GM18505 (cell line): Measurements from ENCODE around the gene RHOBTB3.
"Not testable (repeated sequence)": the region's sequence is repeated elsewhere in the genome, so short reads cannot be mapped to it uniquely, and the experiment has no call there.

Source experiments
- ATAC-seq: cut with Tn5 transposase; IDR thresholded peaks from one replicate; pipeline ENCODE4 v1.9.1; 2021; ENCODE audit not compliant: unreplicated experiment
- POLR2A ChIP-seq: IDR thresholded peaks from 4 replicates; pipeline ENCODE4 v1.6.1; 2011; ENCODE audit warnings: borderline replicate concordance; ENCODE audit not compliant: insufficient read depth, insufficient read length; ENCODE audit errors: extremely low read depth

The RHOBTB3 gene

DNA sequence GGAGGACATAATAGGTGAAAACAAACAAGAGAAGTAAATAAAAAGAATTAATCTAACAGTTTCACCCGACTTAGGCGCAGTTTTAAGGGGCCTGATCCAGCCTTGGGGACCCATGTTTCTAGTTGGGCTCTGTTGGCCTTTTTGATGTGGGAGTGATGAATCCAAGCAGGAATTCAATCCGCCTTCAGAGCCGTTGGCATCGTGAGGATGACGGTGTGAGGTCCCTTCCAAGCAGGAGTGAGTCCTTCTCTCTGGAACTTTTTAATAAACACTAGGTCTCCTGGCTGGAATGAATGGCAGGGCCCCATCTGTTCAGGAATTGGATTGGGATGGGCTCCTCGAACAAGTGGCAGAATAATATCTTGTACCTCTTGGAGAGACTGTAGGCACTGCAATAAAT is 22.3 kb upstream of the RHOBTB3 start:
- no peak for ATAC-seq
- no peak for TF ChIP-seq POLR2A

DNA sequence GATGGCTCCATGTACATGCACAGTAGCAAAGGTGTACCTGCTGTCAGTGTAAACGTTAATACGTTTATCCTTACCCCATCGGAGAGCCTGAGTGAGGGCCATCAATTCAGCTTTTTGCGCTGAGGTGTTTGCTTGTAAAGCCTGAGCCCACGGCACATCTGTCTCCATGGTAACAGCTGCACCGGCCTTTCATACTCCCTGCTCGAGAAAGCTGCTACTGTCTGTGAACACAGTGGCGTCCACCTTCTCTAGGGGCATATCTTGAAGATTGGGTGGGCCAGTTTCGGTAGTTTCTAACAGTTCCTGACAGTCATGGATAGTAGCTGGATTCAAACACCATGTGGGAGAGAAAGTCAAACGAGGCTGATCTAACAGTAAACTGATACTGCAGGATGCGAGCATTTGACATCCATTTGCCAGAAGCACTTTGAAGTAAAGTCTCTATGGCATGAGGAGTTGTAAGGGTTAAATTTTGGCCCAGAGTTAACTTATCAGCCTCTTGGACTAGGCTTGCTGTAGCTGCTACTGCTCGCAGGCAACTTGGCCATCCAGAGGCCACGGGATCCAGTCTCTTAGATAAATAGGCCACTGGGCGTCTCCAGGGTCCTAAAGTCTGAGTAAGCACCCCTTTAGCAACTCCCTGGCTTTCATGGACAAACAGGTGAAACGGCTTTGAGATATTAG is 21.0 kb upstream of the RHOBTB3 start:
- TF ChIP-seq POLR2A, result no peak
- no peak for ATAC-seq

DNA sequence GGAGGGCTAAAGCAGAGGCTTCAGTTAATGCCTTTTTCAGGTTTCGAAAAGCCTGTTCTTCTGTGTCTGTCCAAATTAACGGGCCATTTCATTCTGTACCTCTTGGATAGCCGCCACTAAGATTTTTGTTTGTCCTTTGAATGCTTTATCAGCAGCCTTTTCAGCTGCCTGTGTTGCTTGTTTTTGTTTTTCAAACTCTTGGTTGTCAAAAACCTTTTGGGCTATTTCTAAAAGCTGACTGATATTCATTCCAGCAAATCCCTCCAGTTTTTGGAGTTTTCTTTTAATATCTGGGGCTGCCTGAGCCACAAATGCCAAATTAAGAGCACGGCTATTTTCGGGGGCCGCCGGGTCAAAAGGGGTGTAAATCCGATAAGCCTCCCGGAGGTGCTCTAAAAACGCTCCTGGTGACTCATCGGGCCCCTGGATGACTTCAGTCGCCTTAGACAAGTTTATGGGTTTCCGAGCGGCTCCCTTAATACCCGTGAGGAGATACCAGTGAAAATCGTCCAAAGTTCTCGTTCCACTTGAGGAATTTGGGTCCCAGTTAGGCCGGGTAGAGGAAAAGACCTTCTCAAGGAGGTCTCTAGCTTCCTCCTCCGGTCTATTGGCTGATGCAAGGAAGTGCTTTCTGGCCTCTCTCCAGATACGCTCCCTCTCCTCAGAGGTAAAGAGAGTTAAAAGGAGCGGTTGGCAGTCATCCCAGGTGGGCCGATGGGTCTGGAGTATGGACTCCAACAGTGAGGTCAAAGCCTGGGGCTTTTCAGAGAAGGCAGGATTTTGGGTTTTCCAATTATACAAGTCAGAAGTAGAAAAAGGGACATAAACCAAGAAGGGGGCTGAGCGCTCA is 20.3 kb upstream of the RHOBTB3 start:
- not testable (repeated sequence) for ATAC-seq

DNA sequence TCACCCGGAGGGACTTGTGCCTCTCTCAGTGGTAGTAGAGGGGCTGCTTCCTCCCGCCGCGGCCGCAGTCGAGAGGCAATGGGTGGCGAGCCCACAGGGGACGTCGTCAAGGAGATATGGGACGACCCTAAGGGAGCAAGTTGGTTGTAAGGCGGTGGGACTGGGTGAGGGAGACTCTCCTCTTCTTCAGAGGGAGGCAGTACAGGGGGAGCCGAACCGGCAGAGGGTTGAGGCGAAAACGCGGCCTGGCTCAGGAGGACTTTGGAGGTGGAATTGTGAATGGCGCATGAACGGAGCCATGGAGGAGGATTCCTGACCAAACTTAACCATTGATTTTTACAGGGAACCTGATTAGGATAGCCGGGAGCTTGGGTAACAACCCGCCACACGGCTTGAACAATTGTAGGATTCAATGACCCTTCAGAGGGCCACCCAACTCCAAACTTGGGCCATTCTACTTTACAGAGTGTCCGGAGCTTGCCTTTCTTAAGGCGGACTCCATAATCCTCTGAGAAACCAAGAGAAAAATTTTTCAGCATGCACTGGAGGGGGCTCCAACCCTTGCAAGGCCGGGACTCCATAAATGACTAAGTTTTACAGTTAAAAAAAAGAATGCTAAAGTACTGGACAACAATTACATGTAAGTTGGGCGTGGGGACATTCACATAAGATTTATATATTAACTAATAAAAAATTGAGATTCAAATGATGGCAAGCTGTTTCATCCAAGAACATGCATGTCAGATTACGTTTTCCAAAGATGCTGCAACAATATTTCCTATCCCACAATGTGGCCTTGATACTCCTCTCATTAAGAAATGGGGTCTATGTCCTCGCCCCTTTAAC is 19.4 kb upstream of the RHOBTB3 start:
- no peak for ATAC-seq
- no peak for TF ChIP-seq POLR2A

DNA sequence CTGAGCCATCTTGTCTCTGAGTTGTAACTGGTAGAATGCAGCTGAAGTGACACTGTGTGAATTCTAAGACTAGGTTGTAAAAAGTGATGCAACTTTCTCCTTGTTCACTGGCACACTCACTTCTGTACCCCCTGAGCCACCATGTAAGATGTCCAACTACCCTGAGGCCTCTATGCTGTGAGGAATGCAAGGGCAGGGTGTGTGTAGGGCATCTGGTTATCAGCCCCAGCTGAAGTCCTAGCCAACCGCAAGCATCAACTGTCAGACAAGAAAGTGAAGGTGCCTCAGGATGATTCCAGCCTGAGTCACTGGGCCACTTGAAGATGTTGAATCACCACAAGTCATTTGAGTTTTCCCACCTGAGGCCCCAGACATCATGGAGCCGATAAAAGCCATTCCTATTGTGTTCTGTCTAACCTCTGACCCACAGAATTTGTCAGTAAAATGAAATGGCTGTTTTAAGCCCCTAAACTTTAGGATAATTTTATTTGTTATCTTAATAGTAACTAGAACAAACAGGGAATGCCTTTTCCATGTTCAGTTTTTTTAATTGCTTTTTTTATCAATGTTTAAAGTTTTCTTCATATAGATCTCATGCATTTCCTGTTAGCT is 18.7 kb upstream of the RHOBTB3 start:
- no peak for ATAC-seq
- TF ChIP-seq POLR2A, result no peak

DNA sequence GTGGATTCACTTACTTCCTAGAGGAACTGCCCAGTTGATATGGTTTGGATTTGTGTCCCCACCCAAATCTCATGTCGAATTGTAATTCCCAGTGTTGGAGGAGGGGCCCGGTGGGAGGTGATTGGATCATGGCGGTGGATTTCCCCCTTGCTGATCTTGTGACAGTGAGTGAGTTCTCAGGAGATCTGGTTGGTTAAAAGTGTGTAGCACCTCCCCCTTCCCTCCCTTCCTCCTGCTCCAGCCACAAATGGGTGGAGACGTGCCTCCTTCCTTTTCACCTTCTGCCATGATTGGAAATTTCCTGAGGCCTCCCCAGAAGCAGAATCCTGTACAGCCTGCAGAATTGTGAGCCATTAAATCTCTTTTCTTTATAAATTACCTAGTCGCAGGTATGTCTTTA is 17.9 kb upstream of the RHOBTB3 start:
- ATAC-seq, result not testable (repeated sequence)

DNA sequence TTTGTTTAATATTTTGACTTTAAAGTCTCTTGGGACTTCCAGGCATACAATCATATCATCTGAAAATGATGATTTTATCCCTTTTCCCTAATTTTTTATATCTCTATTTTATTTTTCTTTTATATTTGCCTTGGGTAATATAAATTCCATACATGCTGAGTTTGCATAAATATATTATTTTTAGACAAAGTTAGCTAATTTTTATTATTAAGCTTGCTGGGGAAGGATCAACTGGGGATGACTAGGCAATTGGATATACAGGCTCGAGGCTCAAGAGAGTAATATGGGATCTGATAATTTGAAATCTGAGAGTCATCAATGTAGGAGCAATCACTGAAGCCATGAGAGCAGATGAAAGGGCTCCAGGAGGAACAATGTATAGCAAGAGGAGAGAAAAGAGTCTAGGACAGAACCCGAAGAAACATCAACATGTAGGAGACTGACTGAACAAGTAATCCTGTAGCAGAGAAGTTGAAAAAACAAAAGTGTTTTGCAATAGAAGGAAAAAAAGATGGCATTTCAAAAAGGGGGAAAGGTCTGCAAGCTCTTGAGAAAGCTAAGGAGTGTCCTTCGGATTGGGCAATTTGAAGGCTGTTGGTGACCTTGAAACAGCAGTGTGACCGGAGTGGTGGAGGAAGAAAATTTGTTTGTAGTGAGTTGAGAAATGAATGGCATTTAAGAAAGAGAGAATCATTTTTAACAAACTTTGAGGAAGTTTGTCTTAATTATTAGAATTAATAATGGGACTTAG is 17.0 kb upstream of the RHOBTB3 start:
- TF ChIP-seq POLR2A, result no peak
- no peak for ATAC-seq

DNA sequence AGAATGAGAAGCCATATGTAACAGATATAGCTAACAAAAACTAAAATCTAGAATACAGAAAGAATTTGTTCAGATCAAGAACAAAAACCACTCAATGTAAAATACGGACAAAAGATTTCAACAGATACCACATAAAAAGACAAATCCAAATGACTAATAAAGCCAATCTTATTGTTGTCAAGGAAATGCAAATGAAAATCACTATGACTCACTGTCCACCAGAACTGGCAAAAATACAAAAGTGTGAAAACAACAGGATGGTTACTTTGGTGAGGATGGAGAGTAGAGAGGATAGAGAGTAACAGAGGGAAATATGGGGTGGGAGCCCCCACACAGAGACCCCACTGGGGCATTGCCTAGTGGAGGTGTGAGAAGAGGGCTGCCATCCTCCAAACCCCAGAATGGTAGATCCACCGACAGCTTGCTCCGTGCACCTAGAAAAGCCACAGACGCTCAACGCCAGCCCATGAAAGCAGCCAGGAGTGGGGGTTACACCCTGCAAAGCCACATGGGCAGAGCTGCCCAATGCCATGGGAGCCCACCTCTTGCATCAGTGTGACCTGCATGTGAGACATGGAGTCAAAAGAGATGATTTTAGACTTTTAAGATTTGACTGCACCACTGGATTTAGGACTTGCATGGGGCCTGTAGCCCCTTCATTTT is 15.2 kb upstream of the RHOBTB3 start:
- no peak for ATAC-seq
- TF ChIP-seq POLR2A, result no peak

DNA sequence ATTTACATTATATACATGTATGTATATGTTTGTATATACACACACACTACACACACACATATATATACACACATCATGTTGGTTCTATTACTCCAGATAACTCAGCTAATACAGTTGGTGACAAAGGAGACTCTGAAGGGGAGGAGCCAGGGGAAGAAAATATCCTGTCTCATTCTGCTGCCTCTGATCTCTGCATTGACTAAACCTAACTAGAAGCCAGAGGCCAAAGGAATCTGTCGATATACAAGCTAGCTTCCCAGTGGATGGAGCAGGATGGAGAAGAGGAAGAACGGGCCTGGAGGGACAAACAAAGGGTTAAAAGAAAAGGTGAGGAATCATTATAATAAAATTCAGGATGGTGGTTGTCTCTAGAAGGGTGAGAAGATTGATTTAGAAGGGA is 13.7 kb upstream of the RHOBTB3 start:
- no peak for TF ChIP-seq POLR2A
- no peak for ATAC-seq

DNA sequence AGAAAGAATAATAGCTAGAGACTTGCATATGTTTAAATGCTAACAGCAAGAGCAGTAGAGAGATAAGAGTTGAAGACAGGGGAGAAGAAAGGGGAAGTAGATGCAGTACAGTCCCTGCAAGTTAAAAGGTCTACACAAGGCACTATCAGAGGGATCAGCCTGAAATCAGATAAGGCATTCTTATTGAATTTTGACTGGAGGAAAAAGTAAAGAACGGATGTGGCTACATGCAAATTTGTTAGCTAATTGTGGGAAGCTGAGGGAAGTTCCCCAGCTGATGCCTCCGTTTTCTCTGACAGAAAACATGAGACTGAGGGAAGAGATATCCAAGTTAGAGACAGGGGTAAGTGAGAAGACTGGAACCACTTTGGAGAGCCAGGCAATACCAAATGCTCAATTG is 12.9 kb upstream of the RHOBTB3 start:
- ATAC-seq, result peak; percentile 96
- no peak for TF ChIP-seq POLR2A

DNA sequence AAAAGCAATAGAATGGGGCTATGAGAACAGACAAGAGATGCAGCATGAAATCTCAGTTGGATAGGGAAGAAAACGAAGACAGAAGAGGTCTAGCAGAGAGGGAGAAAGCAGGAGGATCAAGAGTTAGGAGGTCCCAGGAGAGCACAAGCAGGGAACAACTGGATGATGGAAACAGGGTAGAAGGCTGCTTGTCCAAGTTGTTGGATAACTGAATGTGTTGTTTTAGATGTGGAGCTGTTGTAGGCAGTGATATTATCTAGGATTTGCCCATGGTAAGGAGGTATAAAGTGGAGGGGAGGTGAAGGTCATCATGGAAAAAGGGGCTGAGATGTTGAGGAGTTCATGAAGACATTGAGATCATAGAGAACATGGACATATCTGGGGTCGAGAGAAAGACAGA is 12.4 kb upstream of the RHOBTB3 start:
- no peak for ATAC-seq
- no peak for TF ChIP-seq POLR2A

DNA sequence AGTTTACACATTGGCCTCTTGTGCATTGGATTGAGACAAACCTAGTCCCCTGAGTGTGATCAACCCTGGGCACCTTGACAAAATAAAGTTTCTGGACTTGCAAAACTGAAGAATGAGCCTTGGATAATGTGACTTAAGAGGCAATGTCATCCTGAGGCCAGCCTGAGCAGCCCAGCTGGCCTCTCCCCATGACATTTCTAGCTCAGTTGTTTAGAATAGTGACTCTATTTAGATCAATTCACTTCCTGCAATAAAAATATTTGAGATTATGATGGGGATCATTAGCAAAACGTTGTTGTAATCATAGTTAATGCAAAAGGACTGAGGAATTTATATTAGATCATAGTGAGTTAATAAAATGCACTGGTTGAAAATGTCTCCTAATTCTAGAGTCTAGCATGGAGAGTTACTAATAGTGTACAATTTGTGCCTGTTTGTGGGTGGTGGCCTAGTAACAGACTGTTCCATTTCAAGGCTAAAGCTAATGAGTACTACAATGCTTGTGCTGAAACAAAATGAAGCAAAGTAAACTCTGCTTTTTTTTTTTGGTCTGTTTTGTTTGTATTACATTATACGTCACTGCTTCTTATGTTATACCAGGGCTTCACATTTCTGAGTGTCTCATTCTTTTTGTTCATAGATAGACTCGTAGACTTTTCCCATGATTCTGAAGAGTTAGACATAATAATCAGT is 10.9 kb upstream of the RHOBTB3 start:
- no peak for ATAC-seq
- no peak for TF ChIP-seq POLR2A
